ENCODE results near the gene HSBP1. TPM values are rescaled to one million over a fixed set of nuclear protein-coding genes. Genes with fewer than 3 reads are reported as not detected.

The HSBP1 gene
- total and polyA plus RNA-seq, 2 of the 13 experiments (the other 11 are each of a cell fraction or from before 2014, with no cell fraction given): 249 to 292 TPM

GRCh38 chr16:83813823-83814658 lies 6.3 kb downstream of the HSBP1 start (continued):
- no peak for TF ChIP-seq ZKSCAN5 (CRISPR knock-in tag; IDR thresholded peaks at IDR 0.05)
- no peak for TF ChIP-seq ARNT (IDR thresholded peaks at IDR 0.05)
- TF ChIP-seq NAIF1 (CRISPR knock-in tag; IDR thresholded peaks at IDR 0.05; ENCODE audit: borderline replicate concordance): no peak
- no peak for TF ChIP-seq TSC22D2 (CRISPR knock-in tag; IDR thresholded peaks at IDR 0.05; ENCODE audit: borderline replicate concordance)
- no peak for TF ChIP-seq TMF1 (CRISPR knock-in tag; IDR thresholded peaks at IDR 0.05; ENCODE audit: low read depth)
- TF ChIP-seq, protein P1, sequence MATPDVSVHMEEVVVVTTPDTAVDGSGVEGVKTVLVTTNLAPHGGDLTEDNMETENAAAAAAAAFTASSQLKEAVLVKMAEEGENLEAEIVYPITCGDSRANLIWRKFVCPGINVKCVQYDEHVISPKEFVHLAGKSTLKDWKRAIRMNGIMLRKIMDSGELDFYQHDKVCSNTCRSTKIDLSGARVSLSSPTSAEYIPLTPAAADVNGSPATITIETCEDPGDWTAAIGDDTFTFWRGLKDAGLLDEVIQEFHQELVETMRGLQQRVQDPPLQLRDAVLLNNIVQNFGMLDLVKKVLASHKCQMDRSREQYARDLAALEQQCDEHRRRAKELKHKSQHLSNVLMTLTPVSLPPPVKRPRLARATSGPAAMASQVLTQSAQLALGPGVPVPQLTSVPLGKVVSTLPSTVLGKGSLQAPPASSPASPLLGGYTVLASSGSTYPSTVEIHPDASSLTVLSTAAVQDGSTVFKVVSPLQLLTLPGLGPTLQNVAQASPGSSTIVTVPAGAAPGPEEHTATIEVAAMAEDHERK (CRISPR knock-in tag; IDR thresholded peaks at IDR 0.05; ENCODE audit: low read depth): no peak
- peak; percentile 41; the same call in 1 of the 2 replicates for TF ChIP-seq EHMT2 (IDR thresholded peaks at IDR 0.05; ENCODE audit: borderline replicate concordance, low read depth, low read length)
- TF ChIP-seq NR2F2 (IDR thresholded peaks at IDR 0.05; ENCODE audit: borderline replicate concordance, low read depth): peak; percentile 83
- no peak for TF ChIP-seq KLF15 (CRISPR knock-in tag; IDR thresholded peaks at IDR 0.05; ENCODE audit: borderline replicate concordance)
- TF ChIP-seq, protein P2, sequence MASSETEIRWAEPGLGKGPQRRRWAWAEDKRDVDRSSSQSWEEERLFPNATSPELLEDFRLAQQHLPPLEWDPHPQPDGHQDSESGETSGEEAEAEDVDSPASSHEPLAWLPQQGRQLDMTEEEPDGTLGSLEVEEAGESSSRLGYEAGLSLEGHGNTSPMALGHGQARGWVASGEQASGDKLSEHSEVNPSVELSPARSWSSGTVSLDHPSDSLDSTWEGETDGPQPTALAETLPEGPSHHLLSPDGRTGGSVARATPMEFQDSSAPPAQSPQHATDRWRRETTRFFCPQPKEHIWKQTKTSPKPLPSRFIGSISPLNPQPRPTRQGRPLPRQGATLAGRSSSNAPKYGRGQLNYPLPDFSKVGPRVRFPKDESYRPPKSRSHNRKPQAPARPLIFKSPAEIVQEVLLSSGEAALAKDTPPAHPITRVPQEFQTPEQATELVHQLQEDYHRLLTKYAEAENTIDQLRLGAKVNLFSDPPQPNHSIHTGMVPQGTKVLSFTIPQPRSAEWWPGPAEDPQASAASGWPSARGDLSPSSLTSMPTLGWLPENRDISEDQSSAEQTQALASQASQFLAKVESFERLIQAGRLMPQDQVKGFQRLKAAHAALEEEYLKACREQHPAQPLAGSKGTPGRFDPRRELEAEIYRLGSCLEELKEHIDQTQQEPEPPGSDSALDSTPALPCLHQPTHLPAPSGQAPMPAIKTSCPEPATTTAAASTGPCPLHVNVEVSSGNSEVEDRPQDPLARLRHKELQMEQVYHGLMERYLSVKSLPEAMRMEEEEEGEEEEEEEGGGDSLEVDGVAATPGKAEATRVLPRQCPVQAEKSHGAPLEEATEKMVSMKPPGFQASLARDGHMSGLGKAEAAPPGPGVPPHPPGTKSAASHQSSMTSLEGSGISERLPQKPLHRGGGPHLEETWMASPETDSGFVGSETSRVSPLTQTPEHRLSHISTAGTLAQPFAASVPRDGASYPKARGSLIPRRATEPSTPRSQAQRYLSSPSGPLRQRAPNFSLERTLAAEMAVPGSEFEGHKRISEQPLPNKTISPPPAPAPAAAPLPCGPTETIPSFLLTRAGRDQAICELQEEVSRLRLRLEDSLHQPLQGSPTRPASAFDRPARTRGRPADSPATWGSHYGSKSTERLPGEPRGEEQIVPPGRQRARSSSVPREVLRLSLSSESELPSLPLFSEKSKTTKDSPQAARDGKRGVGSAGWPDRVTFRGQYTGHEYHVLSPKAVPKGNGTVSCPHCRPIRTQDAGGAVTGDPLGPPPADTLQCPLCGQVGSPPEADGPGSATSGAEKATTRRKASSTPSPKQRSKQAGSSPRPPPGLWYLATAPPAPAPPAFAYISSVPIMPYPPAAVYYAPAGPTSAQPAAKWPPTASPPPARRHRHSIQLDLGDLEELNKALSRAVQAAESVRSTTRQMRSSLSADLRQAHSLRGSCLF (CRISPR knock-in tag; IDR thresholded peaks at IDR 0.05; ENCODE audit: borderline replicate concordance): no peak
- no peak for TF ChIP-seq EZH2 (conservative IDR thresholded peaks at IDR 0.05; ENCODE audit: low read depth, low read length)
- TF ChIP-seq POLR2A (IDR thresholded peaks at IDR 0.05; ENCODE audit: insufficient read depth in 1 of 2, low read depth in 2 of 2, low read length in 2 of 2): no peak
- TF ChIP-seq CSRNP2 (CRISPR knock-in tag; conservative IDR thresholded peaks at IDR 0.05; ENCODE audit: low read depth): no peak
- TF ChIP-seq, protein P3, sequence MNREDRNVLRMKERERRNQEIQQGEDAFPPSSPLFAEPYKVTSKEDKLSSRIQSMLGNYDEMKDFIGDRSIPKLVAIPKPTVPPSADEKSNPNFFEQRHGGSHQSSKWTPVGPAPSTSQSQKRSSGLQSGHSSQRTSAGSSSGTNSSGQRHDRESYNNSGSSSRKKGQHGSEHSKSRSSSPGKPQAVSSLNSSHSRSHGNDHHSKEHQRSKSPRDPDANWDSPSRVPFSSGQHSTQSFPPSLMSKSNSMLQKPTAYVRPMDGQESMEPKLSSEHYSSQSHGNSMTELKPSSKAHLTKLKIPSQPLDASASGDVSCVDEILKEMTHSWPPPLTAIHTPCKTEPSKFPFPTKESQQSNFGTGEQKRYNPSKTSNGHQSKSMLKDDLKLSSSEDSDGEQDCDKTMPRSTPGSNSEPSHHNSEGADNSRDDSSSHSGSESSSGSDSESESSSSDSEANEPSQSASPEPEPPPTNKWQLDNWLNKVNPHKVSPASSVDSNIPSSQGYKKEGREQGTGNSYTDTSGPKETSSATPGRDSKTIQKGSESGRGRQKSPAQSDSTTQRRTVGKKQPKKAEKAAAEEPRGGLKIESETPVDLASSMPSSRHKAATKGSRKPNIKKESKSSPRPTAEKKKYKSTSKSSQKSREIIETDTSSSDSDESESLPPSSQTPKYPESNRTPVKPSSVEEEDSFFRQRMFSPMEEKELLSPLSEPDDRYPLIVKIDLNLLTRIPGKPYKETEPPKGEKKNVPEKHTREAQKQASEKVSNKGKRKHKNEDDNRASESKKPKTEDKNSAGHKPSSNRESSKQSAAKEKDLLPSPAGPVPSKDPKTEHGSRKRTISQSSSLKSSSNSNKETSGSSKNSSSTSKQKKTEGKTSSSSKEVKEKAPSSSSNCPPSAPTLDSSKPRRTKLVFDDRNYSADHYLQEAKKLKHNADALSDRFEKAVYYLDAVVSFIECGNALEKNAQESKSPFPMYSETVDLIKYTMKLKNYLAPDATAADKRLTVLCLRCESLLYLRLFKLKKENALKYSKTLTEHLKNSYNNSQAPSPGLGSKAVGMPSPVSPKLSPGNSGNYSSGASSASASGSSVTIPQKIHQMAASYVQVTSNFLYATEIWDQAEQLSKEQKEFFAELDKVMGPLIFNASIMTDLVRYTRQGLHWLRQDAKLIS (CRISPR knock-in tag; IDR thresholded peaks at IDR 0.05): no peak
- TF ChIP-seq E2F5 (CRISPR knock-in tag; conservative IDR thresholded peaks at IDR 0.05): no peak
- no peak for TF ChIP-seq ZNF724P (CRISPR knock-in tag; IDR thresholded peaks at IDR 0.05; ENCODE audit: borderline replicate concordance)
